GM23248 (cell line): ENCODE results near the gene TLK1. TPM values are rescaled to one million over a fixed set of nuclear protein-coding genes. Genes with fewer than 3 reads are reported as not detected.
"Not testable (repeated sequence)": the region's sequence is repeated elsewhere in the genome, so short reads cannot be mapped to it uniquely, and the experiment has no call there.

Experiments used
- DNase-seq: peaks from one replicate; pipeline ENCODE4 v3.0.0-alpha.2; 2015
- H2AFZ ChIP-seq: fragments of 200-600 bp; sonication (generic); 2 replicates; pipeline ENCODE4 v1.6.1; 2016; ENCODE audit warnings: antibody characterized with exemption
- H3F3A ChIP-seq: fragments of 200-600 bp; sonication (generic); 2 replicates; pipeline ENCODE4 v1.6.1; 2016; ENCODE audit warnings: mild to moderate bottlenecking, antibody characterized with exemption, mixed run types; ENCODE audit not compliant: insufficient read depth
- H3K27ac ChIP-seq: fragments of 200-600 bp; sonication (generic); 2 replicates; pipeline ENCODE4 v1.5.1; 2016; ENCODE audit warnings: mild to moderate bottlenecking
- H3K27me3 ChIP-seq: fragments of 200-600 bp; sonication (generic); replicated peaks from 2 replicates; pipeline ENCODE4 v1.6.1; 2016; ENCODE audit warnings: mild to moderate bottlenecking; ENCODE audit not compliant: insufficient read depth
- H3K36me3 ChIP-seq: fragments of 200-600 bp; sonication (generic); 2 replicates; pipeline ENCODE4 v1.6.1; 2016; ENCODE audit warnings: low read depth, mild to moderate bottlenecking
- H3K4me1 ChIP-seq: fragments of 200-600 bp; sonication (generic); 2 replicates; pipeline ENCODE4 v1.6.1; 2016; ENCODE audit warnings: mild to moderate bottlenecking; ENCODE audit not compliant: insufficient read depth
- H3K4me2 ChIP-seq: fragments of 200-600 bp; sonication (generic); one replicate; pipeline ENCODE4 v1.6.1; 2016; ENCODE audit warnings: mild to moderate bottlenecking; ENCODE audit not compliant: unreplicated experiment
- H3K4me3 ChIP-seq: fragments of 200-600 bp; sonication (generic); 2 replicates; pipeline ENCODE4 v1.5.1; 2016; ENCODE audit warnings: mild to moderate bottlenecking
- H3K79me2 ChIP-seq: fragments of 200-600 bp; sonication (generic); 2 replicates; pipeline ENCODE4 v1.6.1; 2016; ENCODE audit warnings: mild to moderate bottlenecking; ENCODE audit not compliant: insufficient read depth
- H3K9ac ChIP-seq: fragments of 200-600 bp; sonication (generic); 2 replicates; pipeline ENCODE4 v1.6.1; 2016; ENCODE audit warnings: mild to moderate bottlenecking
- H3K9me2 ChIP-seq: fragments of 200-600 bp; sonication (generic); 2 replicates; pipeline ENCODE4 v1.6.1; 2016; ENCODE audit warnings: mixed run types, mild to moderate bottlenecking, moderate library complexity; ENCODE audit not compliant: insufficient read depth
- H3K9me3 ChIP-seq: fragments of 200-600 bp; sonication (generic); one replicate; pipeline ENCODE4 v1.6.1; 2017; ENCODE audit warnings: low read depth
- H4K20me1 ChIP-seq: fragments of 200-600 bp; sonication (generic); 2 replicates; pipeline ENCODE4 v1.6.0; 2016; ENCODE audit not compliant: insufficient read depth
- EZH2 ChIP-seq: fragments of 200-600 bp; sonication (generic); IDR thresholded peaks from 2 replicates; pipeline ENCODE4 v1.6.1; 2018; ENCODE audit warnings: antibody characterized with exemption, mild to moderate bottlenecking; ENCODE audit not compliant: insufficient read depth, poor library complexity, severe bottlenecking
- EZH2phosphoT487 ChIP-seq: fragments of 200-600 bp; sonication (generic); IDR thresholded peaks from 2 replicates; pipeline ENCODE4 v1.6.1; 2018; ENCODE audit warnings: antibody characterized with exemption, moderate library complexity, mild to moderate bottlenecking, low read depth; ENCODE audit not compliant: insufficient read depth
- WGBS, 2 experiments: methylation state at CpG; one replicate each; pipeline ENCODE4 v1.1.6; 2015 to 2017; ENCODE audit warnings: low lambda C conversion rate in 2 of 2, low coverage in 1 of 2; ENCODE audit errors: missing lambda C conversion rate in 2 of 2; 5-methylcytosine and 5-hydroxymethylcytosine counted together
- in situ Hi-C: fragments of 300-500 bp; cut with MboI; formaldehyde crosslinking; loops from 2 replicates; pipeline ENCODE4 v1.15.0; 2020
- polyA plus RNA-seq: library from polyadenylated mRNA; unstranded; fragments of >200 nt; fragmentation: Nextera tagmentation; extraction: Ambion mirVana; gene quantifications from 2 replicates; pipeline ENCODE4 v1.2.1, GENCODE V29; 2016
- total RNA-seq: library from RNA; depleted of rRNA; stranded (reverse); fragments of >200 nt; shearing (Covaris generic); gene quantifications from 2 replicates; pipeline ENCODE4 v1.2.3, GENCODE V29; 2014

TLK1 gene
- total and polyA plus RNA-seq, 2 experiments from 2014 or later: 9.6 to 25.6 TPM

DNA sequence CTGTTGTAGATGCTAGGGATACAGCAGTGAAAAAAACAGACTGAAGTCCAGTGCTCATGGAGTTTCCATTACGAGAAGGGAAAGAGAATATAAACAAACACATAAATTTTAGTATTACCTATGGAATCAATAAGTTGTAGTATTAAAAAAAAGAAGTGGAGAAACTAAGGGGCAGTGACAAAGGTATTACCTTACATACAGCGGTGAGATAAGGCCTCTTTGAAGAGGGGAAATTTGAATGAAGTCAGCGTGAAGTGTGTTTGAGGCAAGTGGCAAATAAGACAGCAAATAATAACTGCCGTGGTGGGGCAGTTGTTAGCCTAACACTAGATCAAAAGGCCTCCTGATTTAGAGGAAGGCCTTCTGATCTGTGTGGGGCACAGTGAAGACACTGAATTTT is 57.9 kb downstream of the TLK1 start:
- Histone ChIP-seq H3K9ac (no peak overlapping the region), H3K4me1 (no peaks in the 10 kb centered on the region), H3K4me3 (no peak overlapping the region), H4K20me1 (peaks cover 4% of the 10 kb centered on the region; the same call in 1 of the 2 replicates), H3K79me2 (peaks cover 99% of the 10 kb centered on the region), H3K9me2 (no peaks in the 10 kb centered on the region), H3F3A (no peaks in the 10 kb centered on the region), H2AFZ (no peak overlapping the region), H3K9me3 (no peaks in the 10 kb centered on the region), H3K36me3 (peaks cover 3% of the 10 kb centered on the region; the same call in 1 of the 2 replicates), H3K27me3 (no peaks in the 10 kb centered on the region), H3K27ac (no peak overlapping the region), H3K4me2 (no peak overlapping the region)
- in situ Hi-C loops: no loop called here
- TF ChIP-seq EZH2phosphoT487 (no peak), EZH2 (no peak)
- no peak for DNase-seq
- 66 to 70% methylated on average over 4 of the region's 4 CpGs for WGBS, 2 experiments

DNA sequence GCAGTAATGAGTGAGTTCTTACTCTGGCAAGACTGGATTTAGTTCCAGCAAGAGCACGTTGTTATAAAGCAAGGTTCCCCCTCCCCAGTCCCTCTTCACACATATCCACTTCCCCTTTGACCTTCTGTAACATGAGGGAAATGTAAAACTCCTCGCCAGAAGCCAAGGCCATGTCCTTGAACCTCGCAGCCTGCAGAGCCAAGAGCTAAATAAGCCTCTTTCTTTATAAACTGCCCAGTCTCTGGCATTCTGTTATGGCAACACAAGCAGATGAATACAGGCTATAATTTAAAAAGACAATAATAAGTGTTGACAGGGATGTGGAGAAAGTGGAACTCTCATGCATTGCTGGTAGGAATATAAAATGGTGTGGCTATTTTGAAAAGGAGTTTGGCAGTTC is 60.3 kb downstream of the TLK1 start:
- H3K27ac ChIP-seq: no peak overlapping the region
- H3F3A ChIP-seq: no peaks in the 10 kb centered on the region
- TF ChIP-seq EZH2phosphoT487 (no peak), EZH2 (no peak)
- in situ Hi-C loops: no loop called here
- H3K4me3 ChIP-seq: no peak overlapping the region
- no peaks in the 10 kb centered on the region for H3K4me1 ChIP-seq
- WGBS, 2 experiments: 98 to 100% methylated on average over 3 of the region's 3 CpGs
- peaks cover 99% of the 10 kb centered on the region for H3K79me2 ChIP-seq
- no peak overlapping the region for H3K9ac ChIP-seq
- H3K9me2 ChIP-seq: no peaks in the 10 kb centered on the region
- H3K36me3 ChIP-seq: peaks cover 3% of the 10 kb centered on the region; the same call in 1 of the 2 replicates
- no peak overlapping the region for H3K4me2 ChIP-seq
- peaks cover 4% of the 10 kb centered on the region; the same call in 1 of the 2 replicates for H4K20me1 ChIP-seq
- H2AFZ ChIP-seq: no peak overlapping the region
- DNase-seq: no peak
- no peaks in the 10 kb centered on the region for H3K9me3 ChIP-seq
- no peaks in the 10 kb centered on the region for H3K27me3 ChIP-seq

GRCh38 chr2:171098607-171099006 is 62.1 kb downstream of the TLK1 start:
- DNase-seq: no peak
- no peak overlapping the region for H2AFZ ChIP-seq
- H3K27me3 ChIP-seq: no peaks in the 10 kb centered on the region
- H3K36me3 ChIP-seq: peaks cover 3% of the 10 kb centered on the region; the same call in 1 of the 2 replicates
- H3K79me2 ChIP-seq: peaks cover 99% of the 10 kb centered on the region
- TF ChIP-seq EZH2phosphoT487 (no peak), EZH2 (no peak)
- H3K27ac ChIP-seq: no peak overlapping the region
- in situ Hi-C loops: no loop called here
- no peak overlapping the region for H3K4me3 ChIP-seq
- peaks cover 10% of the 10 kb centered on the region; the same call in 1 of the 2 replicates for H4K20me1 ChIP-seq
- H3K9ac ChIP-seq: no peak overlapping the region
- H3K9me3 ChIP-seq: no peaks in the 10 kb centered on the region
- no peaks in the 10 kb centered on the region for H3K9me2 ChIP-seq
- H3F3A ChIP-seq: no peaks in the 10 kb centered on the region
- no peak overlapping the region for H3K4me2 ChIP-seq
- H3K4me1 ChIP-seq: no peaks in the 10 kb centered on the region

DNA sequence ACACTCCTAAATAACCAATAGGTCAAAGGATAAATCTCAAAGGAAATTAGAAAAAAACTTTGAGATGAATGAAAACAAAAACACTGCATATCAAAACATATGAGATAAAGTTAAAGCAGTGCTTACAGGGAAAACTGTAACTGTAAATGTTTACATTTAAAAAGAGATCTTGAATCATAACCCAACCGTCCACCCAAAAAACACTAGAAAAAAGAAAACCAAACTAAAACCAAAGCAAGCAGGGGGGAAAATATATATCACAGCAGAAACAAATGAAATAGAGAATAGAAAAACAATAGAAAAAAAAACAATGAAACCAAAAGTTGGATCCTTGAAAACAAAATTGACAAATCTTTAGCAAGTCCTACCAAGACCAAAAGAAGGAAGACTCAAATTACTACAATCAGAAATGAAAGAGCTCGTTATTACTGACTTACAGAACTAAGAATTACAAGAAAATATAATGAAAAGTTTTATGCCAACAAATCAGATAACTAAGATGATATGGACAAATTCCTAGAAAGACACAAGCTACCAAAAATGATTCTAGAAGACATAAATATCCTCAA is 65.6 kb downstream of the TLK1 start:
- no peak overlapping the region for H3K4me3 ChIP-seq
- H3K27ac ChIP-seq: no peak overlapping the region
- TF ChIP-seq EZH2 (no peak), EZH2phosphoT487 (no peak)
- in situ Hi-C loops: no loop called here
- peaks cover 10% of the 10 kb centered on the region; the same call in 1 of the 2 replicates for H4K20me1 ChIP-seq
- H3K4me1 ChIP-seq: peaks cover 9% of the 10 kb centered on the region; the same call in 1 of the 2 replicates
- no peaks in the 10 kb centered on the region for H3K9me3 ChIP-seq
- no peaks in the 10 kb centered on the region for H3K9me2 ChIP-seq
- WGBS, 2 experiments: 78 to 79% methylated on average over 2 of the region's 2 CpGs
- H3K4me2 ChIP-seq: no peak overlapping the region
- H2AFZ ChIP-seq: no peak overlapping the region
- H3K9ac ChIP-seq: no peak overlapping the region
- no peaks in the 10 kb centered on the region for H3K27me3 ChIP-seq
- peaks cover 3% of the 10 kb centered on the region; the same call in 1 of the 2 replicates for H3K36me3 ChIP-seq
- no peaks in the 10 kb centered on the region for H3F3A ChIP-seq
- H3K79me2 ChIP-seq: peaks cover 100% of the 10 kb centered on the region
- DNase-seq: no peak

GRCh38 chr2:171091517-171091916 is 69.2 kb downstream of the TLK1 start:
- H3K9me3 ChIP-seq, H4K20me1 ChIP-seq, H2AFZ ChIP-seq, in situ Hi-C loops, H3K9me2 ChIP-seq, H3K27ac ChIP-seq, H3F3A ChIP-seq, H3K4me3 ChIP-seq, DNase-seq, H3K36me3 ChIP-seq, H3K4me2 ChIP-seq, H3K27me3 ChIP-seq, H3K9ac ChIP-seq: not testable (repeated sequence)
- Histone ChIP-seq H3K4me1 (peaks cover 16% of the 10 kb centered on the region), H3K79me2 (peaks cover 100% of the 10 kb centered on the region)
- 98 to 100% methylated on average over 5 to 11 of the region's 11 CpGs for WGBS, 2 experiments
